ENCODE measurements around the gene GMPR2. TPM values are rescaled to one million over a fixed set of nuclear protein-coding genes. Genes with fewer than 3 reads are reported as not detected.

The GMPR2 gene
- total RNA-seq, 4 donors from 2014 or later, result 25.4 to 49.7 (median 47.8) TPM

GRCh38 chr14:24246765-24247212 lies 14.1 kb downstream of the GMPR2 start:
- peaks cover 10% of the 10 kb centered on the region for H3K4me1 ChIP-seq
- H3K4me3 ChIP-seq, result no peak overlapping the region
- no peaks in the 10 kb centered on the region for H3K9me3 ChIP-seq
- TF ChIP-seq POLR2AphosphoS5 (IDR thresholded peaks at IDR 0.05), result no peak
- TF ChIP-seq POLR2A (IDR thresholded peaks at IDR 0.05), result no peak
- TF ChIP-seq EP300 (IDR thresholded peaks at IDR 0.05), result no peak
- no peak for TF ChIP-seq CTCF (IDR thresholded peaks at IDR 0.05)
- DNase-seq (ENCODE audit: low spot score in 2 of 2), result no peak
- H3K36me3 ChIP-seq, result peaks cover 8% of the 10 kb centered on the region
- WGBS, result 94% methylated on average over 3 of the region's 3 CpGs
- no peak overlapping the region for H3K27ac ChIP-seq
- no peaks in the 10 kb centered on the region for H3K27me3 ChIP-seq

GRCh38 chr14:24247422-24247821 lies 14.7 kb downstream of the GMPR2 start:
- Histone ChIP-seq H3K36me3 (peaks cover 8% of the 10 kb centered on the region), H3K9me3 (no peaks in the 10 kb centered on the region), H3K4me3 (no peak overlapping the region), H3K4me1 (peaks cover 8% of the 10 kb centered on the region), H3K27ac (no peak overlapping the region), H3K27me3 (no peaks in the 10 kb centered on the region)
- DNase-seq (ENCODE audit: low spot score in 2 of 2), result no peak
- 81% methylated on average over 7 of the region's 7 CpGs for WGBS
- TF ChIP-seq POLR2AphosphoS5 (IDR thresholded peaks at IDR 0.05) (no peak), EP300 (IDR thresholded peaks at IDR 0.05) (no peak), CTCF (IDR thresholded peaks at IDR 0.05) (no peak), POLR2A (IDR thresholded peaks at IDR 0.05) (no peak)

DNA sequence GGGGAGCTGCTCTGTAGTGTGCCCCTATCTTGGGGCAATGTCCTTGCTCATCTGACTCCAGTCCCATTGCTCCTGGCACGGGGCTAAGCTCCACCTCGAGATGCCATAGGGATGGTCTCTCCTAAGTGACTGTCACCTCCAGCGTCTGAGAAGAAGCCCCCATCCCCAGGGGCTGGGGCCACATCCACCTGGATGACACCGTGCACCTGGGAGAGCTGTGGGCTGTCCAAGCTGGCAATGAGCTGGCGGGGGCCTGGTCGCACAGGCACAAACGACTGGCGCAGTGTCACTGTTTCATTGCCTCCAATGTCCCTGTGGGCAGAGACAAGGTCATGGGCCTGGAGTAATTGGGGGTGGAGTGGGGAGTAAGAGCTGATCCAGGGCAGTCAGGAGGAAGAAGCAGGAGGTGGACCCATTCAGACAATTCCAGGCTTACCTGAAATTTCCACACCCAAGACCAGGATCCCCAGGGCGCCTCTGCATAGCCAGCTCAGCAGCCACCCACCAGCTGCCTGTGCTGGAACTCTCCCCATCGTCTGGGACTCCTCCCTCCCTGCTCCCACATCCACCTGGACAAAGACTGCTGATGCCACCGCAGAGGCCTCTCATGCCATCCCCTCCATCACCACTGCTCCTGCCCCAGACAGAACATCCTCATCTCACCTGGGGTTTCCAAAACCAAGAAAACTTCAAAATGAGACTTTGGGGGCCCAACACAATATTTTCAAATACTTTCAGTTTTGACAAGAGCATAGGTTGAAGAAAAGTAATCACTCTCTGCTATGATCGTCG lies 16.7 kb downstream of the GMPR2 start:
- 82% methylated on average over 7 of the region's 13 CpGs for WGBS
- TF ChIP-seq POLR2A (IDR thresholded peaks at IDR 0.05), result no peak
- no peak for TF ChIP-seq POLR2AphosphoS5 (IDR thresholded peaks at IDR 0.05)
- TF ChIP-seq EP300 (IDR thresholded peaks at IDR 0.05), result no peak
- no peak for TF ChIP-seq CTCF (IDR thresholded peaks at IDR 0.05)
- Histone ChIP-seq H3K27ac (no peak overlapping the region), H3K4me3 (no peak overlapping the region), H3K27me3 (no peaks in the 10 kb centered on the region), H3K9me3 (no peaks in the 10 kb centered on the region), H3K4me1 (no peaks in the 10 kb centered on the region), H3K36me3 (peaks cover 28% of the 10 kb centered on the region)
- no peak for DNase-seq (ENCODE audit: low spot score in 2 of 2)

DNA sequence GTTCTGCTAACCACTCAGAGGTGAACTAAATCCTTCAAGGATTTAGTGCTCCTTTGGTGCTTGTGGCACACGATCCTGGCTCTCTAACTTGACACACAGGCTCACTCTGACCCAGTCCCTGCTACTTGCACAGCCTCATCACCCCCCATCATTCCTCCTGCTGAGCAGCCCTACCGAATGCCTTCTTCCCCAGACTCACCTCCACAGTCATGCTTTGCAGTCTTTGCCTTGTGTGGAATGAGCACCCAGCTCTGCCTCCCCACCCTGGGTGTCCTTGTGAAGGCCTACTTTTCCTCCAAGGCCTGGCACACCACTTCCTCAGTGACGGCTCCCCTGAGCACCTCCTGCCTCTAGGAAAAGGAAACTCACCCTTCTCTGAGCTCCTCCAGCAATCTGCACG lies 17.6 kb downstream of the GMPR2 start:
- TF ChIP-seq POLR2A (IDR thresholded peaks at IDR 0.05) (no peak), POLR2AphosphoS5 (IDR thresholded peaks at IDR 0.05) (no peak), CTCF (IDR thresholded peaks at IDR 0.05) (no peak), EP300 (IDR thresholded peaks at IDR 0.05) (no peak)
- H3K27ac ChIP-seq, result no peak overlapping the region

DNA sequence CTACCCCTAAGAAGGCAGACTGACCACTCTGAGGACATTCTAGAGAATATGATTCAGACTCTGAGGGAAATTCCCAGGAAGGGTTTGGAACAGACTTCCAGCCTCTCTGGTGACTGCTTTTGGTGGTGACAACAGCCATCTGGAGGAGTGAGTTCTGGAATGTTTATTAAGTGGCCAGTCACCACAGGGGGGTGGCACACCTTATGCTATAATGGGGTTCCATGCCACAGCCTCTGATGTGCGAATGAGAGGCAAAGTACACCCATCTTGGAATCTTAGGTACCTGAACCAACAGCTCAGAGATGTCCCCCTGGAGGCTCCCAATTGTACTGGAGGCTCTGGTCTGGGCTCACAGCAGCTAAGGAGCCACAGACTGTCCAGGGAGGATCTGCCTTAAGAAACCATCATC lies 19.2 kb downstream of the GMPR2 start:
- no peak for DNase-seq (ENCODE audit: low spot score in 2 of 2)
- H3K4me1 ChIP-seq, result no peaks in the 10 kb centered on the region
- no peak for TF ChIP-seq POLR2AphosphoS5 (IDR thresholded peaks at IDR 0.05)
- TF ChIP-seq POLR2A (IDR thresholded peaks at IDR 0.05), result no peak
- no peak for TF ChIP-seq EP300 (IDR thresholded peaks at IDR 0.05)
- TF ChIP-seq CTCF (IDR thresholded peaks at IDR 0.05), result no peak
- peaks cover 44% of the 10 kb centered on the region for H3K36me3 ChIP-seq
- no peaks in the 10 kb centered on the region for H3K9me3 ChIP-seq
- H3K27ac ChIP-seq, result no peak overlapping the region
- H3K27me3 ChIP-seq, result no peaks in the 10 kb centered on the region
- H3K4me3 ChIP-seq, result no peak overlapping the region
- no CpG with 5 or more reads among the region's 1 CpG for WGBS

More for the DNA sequence above, 17.6 kb downstream of the GMPR2 start:
- Histone ChIP-seq H3K4me1 (no peaks in the 10 kb centered on the region), H3K4me3 (no peak overlapping the region), H3K27me3 (no peaks in the 10 kb centered on the region), H3K36me3 (peaks cover 37% of the 10 kb centered on the region), H3K9me3 (no peaks in the 10 kb centered on the region)
- WGBS, result 64% methylated on average over 4 of the region's 4 CpGs
- no peak for DNase-seq (ENCODE audit: low spot score in 2 of 2)

All from suprapubic skin (tissue), 4 donors.